ENCODE results near the gene HRC. TPM values are rescaled to one million over a fixed set of nuclear protein-coding genes. Genes with fewer than 3 reads are reported as not detected.
A peak's percentile ranks its signal among the peaks of the same experiment; 100 is the strongest.

Gene HRC
- polyA plus RNA-seq, 1 experiment = not detected

DNA sequence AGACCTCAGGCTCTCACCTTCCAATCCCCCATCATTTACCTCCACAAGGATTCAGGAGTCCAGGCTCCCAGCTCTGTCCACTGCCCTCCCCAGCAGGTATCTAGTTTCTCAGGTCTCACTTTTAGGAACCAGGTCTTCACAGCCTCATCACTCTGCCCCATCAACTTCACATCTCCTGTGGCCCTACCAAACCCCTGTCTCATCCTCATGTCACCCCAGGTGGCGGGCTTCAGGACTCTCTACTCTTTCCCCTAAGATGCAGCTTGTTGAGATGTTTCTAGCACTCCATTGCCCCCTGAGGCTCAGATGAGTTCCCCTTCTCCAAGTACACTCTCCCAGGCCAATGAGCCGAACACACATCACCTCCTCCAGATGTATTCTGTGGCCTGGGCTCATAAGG lies 34.3 kb downstream of the HRC start:
- ChIA-PET POLR2A (interaction anchor here (0.8 kb wide), 1 partner anchor 29 kb away, joined by 3 read pairs; no protein-coding TSS in a partner anchor), CTCF (interaction anchor here (1.4 to 1.9 kb wide), 3 partner anchors 23 to 105 kb away, joined by 4 to 6 read pairs (median 4); no protein-coding TSS in a partner anchor)
- no peak for DNase-seq (ENCODE audit: low read depth, low spot score)

DNA sequence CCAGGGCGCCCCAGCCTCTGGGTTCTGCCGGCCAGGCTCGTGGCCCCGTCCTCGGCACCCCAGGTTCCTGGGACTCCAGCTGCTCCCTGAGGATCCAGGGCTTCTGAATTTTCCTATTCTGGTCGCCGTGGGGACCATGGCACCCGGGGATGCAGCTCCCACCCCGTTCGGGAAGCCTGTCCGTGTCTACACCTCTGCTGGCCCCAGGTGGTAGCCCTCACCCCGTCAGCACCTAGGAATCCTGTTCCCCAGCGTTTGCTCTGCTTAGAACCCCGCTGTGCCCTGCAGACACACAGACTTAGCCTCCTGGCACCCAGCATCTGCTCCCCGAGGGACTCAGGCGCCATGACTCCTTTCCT lies 34.9 kb downstream of the HRC start:
- H3K4me3 ChIP-seq (ENCODE audit: low read depth, low read length) = no peak overlapping the region
- TF ChIP-seq, protein P1, sequence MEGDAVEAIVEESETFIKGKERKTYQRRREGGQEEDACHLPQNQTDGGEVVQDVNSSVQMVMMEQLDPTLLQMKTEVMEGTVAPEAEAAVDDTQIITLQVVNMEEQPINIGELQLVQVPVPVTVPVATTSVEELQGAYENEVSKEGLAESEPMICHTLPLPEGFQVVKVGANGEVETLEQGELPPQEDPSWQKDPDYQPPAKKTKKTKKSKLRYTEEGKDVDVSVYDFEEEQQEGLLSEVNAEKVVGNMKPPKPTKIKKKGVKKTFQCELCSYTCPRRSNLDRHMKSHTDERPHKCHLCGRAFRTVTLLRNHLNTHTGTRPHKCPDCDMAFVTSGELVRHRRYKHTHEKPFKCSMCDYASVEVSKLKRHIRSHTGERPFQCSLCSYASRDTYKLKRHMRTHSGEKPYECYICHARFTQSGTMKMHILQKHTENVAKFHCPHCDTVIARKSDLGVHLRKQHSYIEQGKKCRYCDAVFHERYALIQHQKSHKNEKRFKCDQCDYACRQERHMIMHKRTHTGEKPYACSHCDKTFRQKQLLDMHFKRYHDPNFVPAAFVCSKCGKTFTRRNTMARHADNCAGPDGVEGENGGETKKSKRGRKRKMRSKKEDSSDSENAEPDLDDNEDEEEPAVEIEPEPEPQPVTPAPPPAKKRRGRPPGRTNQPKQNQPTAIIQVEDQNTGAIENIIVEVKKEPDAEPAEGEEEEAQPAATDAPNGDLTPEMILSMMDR (IDR thresholded peaks at IDR 0.05; ENCODE audit: low read depth, low read length) = no peak
- peaks cover 4% of the 10 kb centered on the region for H3K27me3 ChIP-seq (ENCODE audit: control insufficient read depth, insufficient read depth, low read length)
- CTCF ChIA-PET = interaction anchor here (1.4 to 1.9 kb wide), 3 partner anchors 22 to 106 kb away, joined by 4 to 6 read pairs (median 4); no protein-coding TSS in a partner anchor
- DNase-seq (ENCODE audit: low read depth, low spot score) = no peak
- H3K9me3 ChIP-seq (ENCODE audit: control insufficient read depth, insufficient read depth, low read length) = no peaks in the 10 kb centered on the region
- H3K27ac ChIP-seq (ENCODE audit: low read depth, low read length) = no peak overlapping the region
- POLR2A ChIA-PET = interaction anchor here (0.8 kb wide), 1 partner anchor 30 kb away, joined by 3 read pairs; no protein-coding TSS in a partner anchor

More for the DNA sequence above, 34.3 kb downstream of the HRC start:
- H3K4me3 ChIP-seq (ENCODE audit: low read depth, low read length) = no peak overlapping the region
- TF ChIP-seq, protein P1 (IDR thresholded peaks at IDR 0.05; ENCODE audit: low read depth, low read length) = no peak
- no peak overlapping the region for H3K27ac ChIP-seq (ENCODE audit: low read depth, low read length)
- no peaks in the 10 kb centered on the region for H3K9me3 ChIP-seq (ENCODE audit: control insufficient read depth, insufficient read depth, low read length)
- peaks cover 5% of the 10 kb centered on the region for H3K27me3 ChIP-seq (ENCODE audit: control insufficient read depth, insufficient read depth, low read length)

DNA sequence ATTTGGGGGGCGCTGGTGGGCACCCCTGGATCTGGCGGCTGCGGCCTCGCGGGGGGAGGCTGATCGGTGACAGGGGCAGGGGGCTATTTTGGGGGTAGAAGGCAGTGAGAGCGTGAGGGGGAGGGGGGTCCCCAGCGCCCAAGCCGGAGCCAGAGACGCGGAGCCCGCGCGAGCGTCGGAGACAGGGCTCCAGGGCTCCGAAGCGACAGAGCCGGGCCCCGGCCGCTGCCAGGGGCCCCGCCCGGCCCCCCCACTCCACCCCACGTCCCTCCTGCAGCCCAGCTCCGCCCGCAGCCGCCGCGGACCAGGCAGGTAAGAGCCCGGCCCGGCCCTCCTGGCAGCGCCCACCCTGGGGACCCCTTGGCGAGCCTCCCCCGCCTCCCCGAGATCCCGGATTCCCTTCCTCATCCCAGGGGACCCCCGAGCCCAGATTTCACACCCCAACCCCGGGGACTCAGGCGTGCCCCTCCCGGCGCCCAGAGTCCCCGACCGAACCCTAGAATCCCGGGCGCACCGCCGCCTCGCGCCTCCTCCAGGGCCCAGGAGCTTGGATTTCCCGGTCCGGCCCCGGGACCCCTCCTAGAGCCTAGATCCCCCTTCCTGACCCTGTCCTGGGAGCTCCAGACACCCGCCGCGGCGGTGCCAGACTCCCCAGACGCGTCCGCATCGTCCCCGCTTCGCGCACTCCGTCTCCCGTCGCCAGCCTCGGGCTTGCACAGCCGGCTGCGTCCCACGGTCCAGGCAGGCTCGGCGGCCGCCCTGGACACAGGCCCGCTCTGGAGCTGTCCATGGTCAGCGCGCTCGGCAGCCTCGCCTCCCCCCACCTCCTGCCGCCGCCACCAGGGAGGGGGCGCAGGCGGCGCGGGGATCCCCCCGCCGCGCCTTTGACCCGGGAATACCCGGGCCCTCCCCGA lies 35.5 kb downstream of the HRC start, which contains the start of gene PPFIA3:
Gene PPFIA3, plus strand, starts transcription at position 134 of the 914 bp plus-strand sequence. CDS start 8,330 bp downstream, outside the sequence.
- H3K27ac ChIP-seq (ENCODE audit: low read depth, low read length) = peak within 1 kb of the TSS; percentile 77
- no peak for DNase-seq (ENCODE audit: low read depth, low spot score)
- POLR2A ChIA-PET = interaction anchor here (0.8 kb wide), 1 partner anchor 30 kb away, joined by 3 read pairs; no protein-coding TSS in a partner anchor
- CTCF ChIA-PET = interaction anchor here (0.7 to 1.9 kb wide), 4 partner anchors 22 to 106 kb away, joined by 3 to 6 read pairs (median 4); no protein-coding TSS in a partner anchor
- TF ChIP-seq, protein P1 (IDR thresholded peaks at IDR 0.05; ENCODE audit: low read depth, low read length) = no peak
- H3K9me3 ChIP-seq (ENCODE audit: control insufficient read depth, insufficient read depth, low read length) = no peaks in the 10 kb centered on the region
- H3K4me3 ChIP-seq (ENCODE audit: low read depth, low read length) = peak within 1 kb of the TSS; percentile 73
- H3K27me3 ChIP-seq (ENCODE audit: control insufficient read depth, insufficient read depth, low read length) = peaks cover 4% of the 10 kb centered on the region

- CTCF ChIA-PET = interaction anchor here (2.1 kb wide), 1 partner anchor 80 kb away, joined by 10 read pairs; no protein-coding TSS in a partner anchor
- H3K4me3 ChIP-seq (ENCODE audit: low read depth, low read length) = peak within 1 kb of the TSS; percentile 73
- peak within 1 kb of the TSS; percentile 77 for H3K27ac ChIP-seq (ENCODE audit: low read depth, low read length)
- H3K9me3 ChIP-seq (ENCODE audit: control insufficient read depth, insufficient read depth, low read length) = no peaks in the 10 kb centered on the region
- peaks cover 2% of the 10 kb centered on the region for H3K27me3 ChIP-seq (ENCODE audit: control insufficient read depth, insufficient read depth, low read length)
- peak; percentile 81 for DNase-seq (ENCODE audit: low read depth, low spot score)
- TF ChIP-seq, protein P1 (IDR thresholded peaks at IDR 0.05; ENCODE audit: low read depth, low read length) = peak; percentile 10; the same call in 1 of the 2 replicates
- POLR2A ChIA-PET = no interaction called here
Measured at GRCh38 chr19:49118565-49119410, 36.4 kb downstream of the HRC start, which contains the start of gene C19orf73. Gene C19orf73, minus strand, starts transcription at chr19:49119143. Its CDS starts 121 bp downstream, at chr19:49119022.
